Caco-2 (cell line): ENCODE results near the gene IL5RA. TPM values are rescaled to one million over a fixed set of nuclear protein-coding genes. Genes with fewer than 3 reads are reported as not detected.

Experiments
- BruUV-seq: library from RNA; stranded (reverse); fragments of 400-500 nt; replicated peaks from 2 replicates; lab custom pipeline; 2021; lab: Mats Ljungman, UMichigan
- CTCF ChIA-PET: fragments of 300-600 bp; sonication (Branson Sonifier 250); formaldehyde crosslinking; loops from one replicate; lab custom pipeline; 2022; ENCODE audit warnings: antibody characterized with exemption; lab: Charles Lee
- POLR2A ChIA-PET: fragments of 300-600 bp; sonication (Branson Sonifier 250); formaldehyde crosslinking; loops from one replicate; lab custom pipeline; 2022; ENCODE audit warnings: antibody characterized with exemption; lab: Charles Lee
- DNase-seq, 2 experiments: peaks; one replicate each; pipeline versions ENCODE4 v3.0.0 to v3.0.0-alpha.2; 2020 to 2022
- H3K27me3 ChIP-seq: replicated peaks from 2 replicates; pipeline ENCODE4 v1.6.0; 2011; ENCODE audit warnings: low read length; ENCODE audit not compliant: control insufficient read depth, insufficient read depth
- H3K36me3 ChIP-seq: 2 replicates; pipeline ENCODE4 v1.5.1; 2011; ENCODE audit warnings: low read length; ENCODE audit not compliant: control insufficient read depth, insufficient read depth
- H3K4me1 ChIP-seq: fragments of 250-450 bp; sonication (Bioruptor Pico); 2 replicates; pipeline ENCODE4 v1.5.1; 2020; ENCODE audit warnings: mild to moderate bottlenecking
- H3K4me3 ChIP-seq: 2 replicates; pipeline ENCODE4 v1.5.1; 2011; ENCODE audit warnings: low read depth, mild to moderate bottlenecking, control low read depth, low read length
- H3K9me3 ChIP-seq: fragments of 250-450 bp; sonication (Bioruptor Pico); 2 replicates; pipeline ENCODE4 v1.5.1; 2020; ENCODE audit warnings: mild to moderate bottlenecking, moderate library complexity
- H3K27ac Mint-ChIP-seq: one replicate; pipeline ENCODE4 v1.8.0; 2022; ENCODE audit warnings: mixed read lengths; ENCODE audit not compliant: unreplicated experiment
- H3K27me3 Mint-ChIP-seq: one replicate; pipeline ENCODE4 v1.8.0; 2022; ENCODE audit warnings: mixed read lengths; ENCODE audit not compliant: insufficient read depth, unreplicated experiment
- H3K36me3 Mint-ChIP-seq: one replicate; pipeline ENCODE4 v1.8.0; 2022; ENCODE audit warnings: mild to moderate bottlenecking, mixed read lengths; ENCODE audit not compliant: insufficient read depth, unreplicated experiment
- H3K4me1 Mint-ChIP-seq: one replicate; pipeline ENCODE4 v1.8.0; 2022; ENCODE audit warnings: low read depth, mixed read lengths; ENCODE audit not compliant: unreplicated experiment
- H3K4me3 Mint-ChIP-seq: one replicate; pipeline ENCODE4 v1.8.0; 2022; ENCODE audit warnings: mild to moderate bottlenecking, moderate library complexity, mixed read lengths; ENCODE audit not compliant: unreplicated experiment
- H3K9me3 Mint-ChIP-seq: one replicate; pipeline ENCODE4 v1.8.0; 2022; ENCODE audit warnings: mixed read lengths; ENCODE audit not compliant: unreplicated experiment
- CTCF ChIP-seq, 2 experiments: fragments of 200-600 bp in 1 of 2; IDR thresholded peaks; 1 replicate in 1 of 2; 2 replicates in 1 of 2; pipeline versions ENCODE4 v1.5.1 to v1.8.0; 2011 to 2022; ENCODE audit warnings: antibody characterized with exemption in 1 of 2, control low read depth in 1 of 2, inconsistent platforms in 1 of 2, low read depth in 1 of 2, low read length in 1 of 2, mild to moderate bottlenecking in 1 of 2, moderate library complexity in 1 of 2; ENCODE audit not compliant: insufficient read depth in 1 of 2, severe bottlenecking in 1 of 2, unreplicated experiment in 1 of 2
- intact Hi-C: fragments of 100-400 bp; cut with micrococcal nuclease; formaldehyde crosslinking; loops from one replicate; pipeline ENCODE4 v1.10.0; 2022; ENCODE audit not compliant: unreplicated experiment
- total RNA-seq: library from RNA; stranded (reverse); gene quantifications from 2 replicates; pipeline ENCODE4 v1.2.3, GENCODE V29; 2022

Gene IL5RA
- total RNA-seq, 1 experiment from 2014 or later = 0.23 TPM

GRCh38 chr3:3027976-3028567 lies 82.1 kb downstream of the IL5RA start:
- H3K27ac Mint-ChIP-seq = no peak overlapping the region
- no peaks in the 10 kb centered on the region for H3K36me3 ChIP-seq
- CTCF ChIA-PET = interaction anchor here (0.6 kb wide), 1 partner anchor 1151 kb away, joined by 3 read pairs; no protein-coding TSS in a partner anchor
- H3K4me3 ChIP-seq = no peak overlapping the region
- POLR2A ChIA-PET = no interaction called here
- no peaks in the 10 kb centered on the region for H3K9me3 Mint-ChIP-seq
- no peaks in the 10 kb centered on the region for H3K9me3 ChIP-seq
- peaks cover 34% of the 10 kb centered on the region for H3K4me1 ChIP-seq
- no TSS peak for BruUV-seq
- intact Hi-C loops = no loop called here
- H3K27me3 Mint-ChIP-seq = no peaks in the 10 kb centered on the region
- H3K4me1 Mint-ChIP-seq = peaks cover 27% of the 10 kb centered on the region
- no peak for TF ChIP-seq CTCF (IDR thresholded peaks at IDR 0.05; ENCODE audit: insufficient read depth in 1 of 2, low read depth in 1 of 2, low read length in 1 of 2, severe bottlenecking in 1 of 2, unreplicated experiment in 1 of 2)
- H3K4me3 Mint-ChIP-seq = no peak overlapping the region
- no peaks in the 10 kb centered on the region for H3K27me3 ChIP-seq
- DNase-seq = no peak
- H3K36me3 Mint-ChIP-seq = no peaks in the 10 kb centered on the region

- H3K9me3 Mint-ChIP-seq = no peaks in the 10 kb centered on the region
- Histone ChIP-seq H3K27me3 (no peaks in the 10 kb centered on the region), H3K36me3 (no peaks in the 10 kb centered on the region), H3K4me3 (no peak overlapping the region), H3K4me1 (peaks cover 14% of the 10 kb centered on the region), H3K9me3 (no peaks in the 10 kb centered on the region)
- intact Hi-C loops = no loop called here
- BruUV-seq = no TSS peak
- H3K4me1 Mint-ChIP-seq = peaks cover 9% of the 10 kb centered on the region
- no peak for DNase-seq
- TF ChIP-seq CTCF (IDR thresholded peaks at IDR 0.05; ENCODE audit: insufficient read depth in 1 of 2, low read depth in 1 of 2, low read length in 1 of 2, severe bottlenecking in 1 of 2, unreplicated experiment in 1 of 2) = no peak
- no peaks in the 10 kb centered on the region for H3K36me3 Mint-ChIP-seq
- H3K27me3 Mint-ChIP-seq = no peaks in the 10 kb centered on the region
- POLR2A ChIA-PET = no interaction called here
- H3K27ac Mint-ChIP-seq = no peak overlapping the region
- no peak overlapping the region for H3K4me3 Mint-ChIP-seq
- CTCF ChIA-PET = interaction anchor here (0.6 kb wide), 1 partner anchor 875 kb away, joined by 3 read pairs; no protein-coding TSS in a partner anchor
These were observed 86.9 kb downstream of the IL5RA start for GRCh38 chr3:3023111-3023745.

- Histone ChIP-seq H3K4me3 (no peak overlapping the region), H3K4me1 (peaks cover 21% of the 10 kb centered on the region), H3K36me3 (no peaks in the 10 kb centered on the region), H3K9me3 (no peaks in the 10 kb centered on the region), H3K27me3 (no peaks in the 10 kb centered on the region)
- Mint-ChIP-seq H3K4me1 (peaks cover 14% of the 10 kb centered on the region), H3K27me3 (no peaks in the 10 kb centered on the region), H3K36me3 (no peaks in the 10 kb centered on the region), H3K9me3 (no peaks in the 10 kb centered on the region), H3K4me3 (no peak overlapping the region), H3K27ac (no peak overlapping the region)
- ChIA-PET POLR2A (no interaction called here), CTCF (no interaction called here)
- DNase-seq = no peak
- intact Hi-C loops = loop anchor here (1.0 kb wide), 1 partner anchor 11 kb away; no protein-coding TSS in a partner anchor
- BruUV-seq = no TSS peak
- TF ChIP-seq CTCF (IDR thresholded peaks at IDR 0.05; ENCODE audit: insufficient read depth in 1 of 2, low read depth in 1 of 2, low read length in 1 of 2, severe bottlenecking in 1 of 2, unreplicated experiment in 1 of 2) = no peak
These were observed 90.0 kb downstream of the IL5RA start for GRCh38 chr3:3020209-3020608.

Other genes starting within 250 kb of the IL5RA start
- 40.1 and 43.6 TPM in 2 replicates for gene TRNT1, start 16.6 kb upstream of the IL5RA start, total RNA-seq
- 38.0 and 42.1 TPM in 2 replicates for gene CRBN, start 69.3 kb upstream of the IL5RA start, total RNA-seq